Islet of Langerhans (tissue), 1 donor: ENCODE data around the gene SAMD4B.
"Not testable (repeated sequence)": the region's sequence is repeated elsewhere in the genome, so short reads cannot be mapped to it uniquely, and the experiment has no call there.

Experiments
- FAIRE-seq: peaks from one replicate; lab custom pipeline; 2011; peaks lifted over from hg19 to GRCh38; lab: Jason Lieb, UNC

SAMD4B gene

DNA sequence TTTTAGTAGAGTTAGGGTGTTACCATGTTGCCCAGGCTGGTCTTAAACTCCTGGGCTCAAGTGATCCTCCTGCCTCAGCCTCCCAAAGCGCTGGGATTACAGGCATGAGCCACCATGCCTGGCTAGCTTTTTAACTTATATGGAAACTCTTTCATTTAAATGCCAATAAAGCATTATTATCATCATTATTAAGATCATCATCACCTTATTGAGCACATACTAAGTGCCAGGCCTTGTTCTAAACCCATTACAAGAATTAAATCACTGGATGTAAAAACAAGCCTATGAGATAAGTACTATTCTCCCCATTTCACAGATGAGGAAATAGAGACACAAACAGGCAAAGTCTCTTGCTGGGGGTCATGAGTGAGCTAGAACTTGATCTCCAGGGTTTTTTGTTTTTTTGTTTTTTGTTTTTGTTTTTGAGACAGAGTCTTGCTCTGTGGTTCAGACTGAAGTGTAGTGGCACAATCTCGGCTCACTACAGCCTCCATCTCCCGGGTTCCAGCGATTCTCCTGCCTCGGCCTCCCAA, 7.7 kb upstream of the SAMD4B start:
- no peak for FAIRE-seq

DNA sequence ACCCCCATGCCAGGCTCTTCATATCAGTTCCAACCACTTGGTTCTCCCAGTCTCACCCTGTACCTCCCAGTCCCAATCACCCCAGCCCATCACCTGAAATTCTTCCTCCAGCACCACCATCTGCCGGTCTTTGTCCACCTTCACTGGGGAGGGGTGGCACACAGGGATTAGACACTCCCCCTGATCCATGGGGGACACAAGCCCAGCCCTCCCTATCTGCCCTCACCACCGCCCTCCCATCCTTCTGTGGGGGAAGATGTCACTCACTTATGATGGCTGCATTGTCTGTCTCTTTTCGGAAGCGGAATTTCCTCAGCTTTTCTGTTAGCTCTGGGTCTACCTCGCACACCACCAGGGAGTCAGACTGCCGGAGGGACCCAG, 7.1 kb upstream of the SAMD4B start:
- no peak for FAIRE-seq

DNA sequence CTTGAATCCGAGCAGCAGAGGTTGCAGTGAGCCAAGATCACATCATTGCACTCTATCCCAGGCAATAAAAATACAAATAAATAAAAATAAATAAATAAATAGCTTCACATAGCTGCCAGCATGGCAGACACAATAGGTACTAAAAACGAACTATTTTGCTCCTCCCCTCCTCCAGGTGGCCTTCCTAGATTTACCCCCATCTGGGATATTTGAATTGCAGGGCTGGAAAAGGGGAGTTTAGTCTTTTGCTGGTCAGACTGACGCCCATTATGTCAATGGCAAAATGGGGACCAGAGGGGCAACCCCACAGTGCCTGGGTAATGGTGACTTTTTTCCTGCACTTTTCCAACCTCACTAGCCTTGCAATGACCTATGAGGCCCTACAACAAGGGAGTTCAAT, 5.7 kb upstream of the SAMD4B start:
- no peak for FAIRE-seq

DNA sequence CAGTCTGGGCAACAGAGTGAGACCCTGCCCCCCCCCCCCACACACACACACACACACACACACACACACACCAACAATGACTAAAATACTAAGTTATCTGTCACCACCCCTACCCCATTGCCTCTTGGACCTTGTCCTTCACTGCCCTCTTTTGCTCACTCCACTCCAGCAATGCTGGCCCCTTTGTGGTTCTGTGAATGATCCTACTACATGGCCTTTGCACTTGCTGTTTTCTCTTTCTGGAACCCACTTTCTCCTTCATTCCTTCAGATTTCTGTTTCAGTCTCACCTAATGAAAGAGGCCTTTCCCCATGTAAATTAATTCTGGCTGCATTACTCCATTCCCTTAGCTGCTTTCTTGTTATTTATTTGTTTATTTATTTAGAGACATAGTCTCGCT, 2.5 kb upstream of the SAMD4B start:
- no peak for FAIRE-seq

DNA sequence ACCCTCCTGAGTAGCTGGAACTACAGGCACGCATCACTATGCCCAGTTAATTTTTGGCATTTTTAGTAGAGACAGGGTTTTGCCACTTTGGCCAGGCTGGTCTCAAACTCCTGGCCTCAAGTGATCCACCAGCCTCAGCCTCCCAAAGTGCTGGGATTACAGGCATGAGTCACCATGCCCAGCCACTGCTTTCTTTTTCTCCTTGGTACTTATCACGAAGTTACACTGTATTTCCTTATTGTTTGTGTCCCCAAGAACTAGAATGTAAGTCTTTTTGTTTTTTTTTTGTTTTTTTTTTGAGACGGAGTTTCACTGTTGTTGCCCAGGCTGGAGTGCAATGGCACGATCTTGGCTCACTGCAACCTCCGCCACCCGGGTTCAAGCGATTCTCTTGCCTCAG, 2.1 kb upstream of the SAMD4B start:
- not testable (repeated sequence) for FAIRE-seq

DNA sequence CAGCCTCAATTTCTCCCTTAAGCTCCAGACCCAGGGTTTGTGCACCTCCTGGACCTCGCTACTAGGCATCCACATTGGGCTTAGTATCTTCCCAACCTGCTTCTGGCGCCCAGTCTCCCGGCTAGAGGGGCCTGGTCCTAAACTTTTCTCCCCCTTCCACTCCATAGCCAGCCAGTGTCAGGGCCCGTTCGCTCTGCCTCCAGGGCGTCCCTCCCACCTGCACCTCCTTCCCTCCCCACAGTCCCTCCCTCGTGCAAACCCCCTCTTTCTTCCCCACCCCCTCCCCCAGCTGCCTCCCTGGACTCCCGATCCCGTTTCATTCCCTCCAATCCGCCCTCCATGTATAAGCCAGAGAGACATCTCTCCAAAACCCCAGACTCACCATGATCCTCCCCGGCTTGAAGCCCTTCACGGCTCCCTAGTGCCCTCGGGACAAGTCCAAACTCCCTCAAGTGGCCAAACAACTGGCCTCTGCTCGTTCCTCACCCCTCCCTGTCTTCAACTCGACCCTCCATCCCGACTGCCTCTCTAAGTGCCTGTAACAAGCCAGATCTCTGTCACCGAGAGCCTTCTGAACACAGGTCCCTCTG, 997 bp upstream of the SAMD4B start:
- FAIRE-seq: no peak

DNA sequence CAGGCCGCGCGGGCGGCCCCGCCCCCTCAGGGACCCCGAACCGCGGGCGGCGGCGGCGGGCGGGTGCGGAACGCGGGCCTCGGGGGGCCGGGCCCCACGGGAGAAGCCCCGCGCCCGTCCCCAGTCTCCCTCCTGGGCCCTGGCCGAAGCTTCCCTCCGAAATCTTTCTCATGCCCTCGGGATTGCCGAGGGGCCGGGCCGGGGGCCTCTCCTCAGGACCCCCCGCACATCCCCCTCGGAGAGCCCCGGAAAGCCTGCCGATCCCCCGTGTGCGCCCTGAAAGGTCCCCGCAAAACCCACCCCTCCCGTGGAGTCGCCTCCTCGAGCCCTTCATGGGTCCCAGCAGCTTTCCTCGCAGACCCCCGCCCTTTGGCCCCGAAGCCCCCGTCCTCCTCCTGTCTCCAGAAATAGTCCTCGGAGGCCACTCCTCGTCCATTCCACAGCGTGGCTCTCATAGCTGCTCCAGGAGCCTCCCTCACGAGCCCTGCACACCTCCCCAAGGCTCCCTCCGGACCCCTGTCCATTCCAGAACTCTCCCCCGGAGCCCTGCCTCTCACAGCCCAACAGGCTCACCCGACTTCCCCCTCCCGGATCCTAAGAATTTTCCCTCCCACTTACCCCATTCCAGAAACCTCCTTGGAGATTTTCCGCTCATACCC, 555 bp downstream of the SAMD4B start:
- FAIRE-seq: no peak

DNA sequence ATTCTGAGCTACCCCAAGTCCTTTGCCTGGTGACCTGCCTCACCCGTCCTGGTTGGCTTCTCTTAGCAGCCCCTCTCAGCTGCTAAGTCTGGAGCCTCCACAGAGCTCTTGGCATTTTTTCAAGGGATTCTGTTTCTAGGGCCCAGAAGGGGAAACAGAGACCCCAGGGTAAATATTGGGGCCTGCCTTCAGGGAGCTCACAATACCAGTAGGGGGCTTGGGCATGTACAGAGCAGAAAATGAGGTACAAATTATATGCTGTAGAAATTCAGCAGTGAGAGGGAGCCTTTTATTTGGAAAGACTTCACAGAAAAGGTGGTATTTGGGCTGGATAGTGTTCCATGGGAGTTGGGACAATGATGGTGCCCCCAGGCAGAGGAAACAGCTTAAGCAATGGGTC, 3.7 kb downstream of the SAMD4B start:
- no peak for FAIRE-seq

DNA sequence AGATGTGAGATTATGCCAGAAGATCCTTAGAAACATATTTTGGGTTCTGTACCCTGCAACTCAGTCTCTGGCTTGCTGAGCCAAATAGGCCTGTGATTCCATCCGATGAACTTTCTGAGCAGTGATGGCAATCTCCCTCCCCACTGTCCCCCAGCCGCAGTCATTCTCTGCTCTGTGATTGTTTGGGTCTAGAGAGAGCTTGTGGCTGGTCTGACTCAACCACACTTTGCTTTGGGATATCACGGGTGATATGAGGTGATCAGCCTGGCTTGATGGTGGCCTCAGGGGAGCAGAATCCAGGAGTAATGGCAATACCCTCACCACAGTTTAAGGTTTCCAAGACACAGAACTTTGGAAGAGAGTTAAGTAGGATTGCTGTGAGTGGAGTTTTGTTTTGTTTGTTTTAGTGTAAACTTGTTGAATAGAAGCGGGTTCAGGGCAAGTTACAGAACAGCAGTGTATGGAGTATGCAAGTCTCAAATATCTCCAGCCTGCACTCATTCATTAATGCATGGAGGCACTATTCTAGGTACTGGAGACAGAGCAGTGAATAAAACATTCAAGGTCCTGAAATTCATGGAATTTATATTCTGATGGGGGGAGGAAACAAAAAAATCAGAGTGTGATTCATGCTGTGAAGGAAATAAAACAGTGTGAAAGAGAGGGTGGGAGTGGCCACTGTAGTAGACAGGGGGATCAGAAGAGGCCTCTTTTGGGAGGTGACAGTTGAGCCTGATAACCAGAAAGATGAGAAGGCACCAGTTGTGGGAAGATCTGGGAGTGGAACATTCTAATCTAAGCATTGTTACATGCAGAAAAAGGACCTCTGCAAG, 5.3 kb downstream of the SAMD4B start:
- no peak for FAIRE-seq

DNA sequence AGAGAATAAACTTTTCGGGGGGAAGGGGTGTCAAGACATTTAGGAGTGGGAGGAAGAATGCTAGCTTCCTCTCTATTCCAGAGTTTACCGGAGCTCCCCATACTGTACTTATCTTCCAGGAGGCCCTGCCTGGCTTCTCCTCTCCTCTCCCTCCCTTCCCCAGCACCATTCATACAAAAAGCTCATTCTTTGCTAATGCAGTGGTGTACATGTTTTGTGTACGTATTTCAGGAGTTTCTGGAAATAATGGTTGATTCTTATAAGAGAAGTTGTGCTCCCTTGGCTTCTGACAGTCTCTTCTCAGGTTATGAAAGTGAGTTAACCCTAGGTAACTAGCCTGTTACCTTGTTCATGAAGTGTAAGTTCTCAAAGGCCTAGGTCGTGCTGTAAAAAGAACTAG, 7.1 kb downstream of the SAMD4B start:
- no peak for FAIRE-seq

DNA sequence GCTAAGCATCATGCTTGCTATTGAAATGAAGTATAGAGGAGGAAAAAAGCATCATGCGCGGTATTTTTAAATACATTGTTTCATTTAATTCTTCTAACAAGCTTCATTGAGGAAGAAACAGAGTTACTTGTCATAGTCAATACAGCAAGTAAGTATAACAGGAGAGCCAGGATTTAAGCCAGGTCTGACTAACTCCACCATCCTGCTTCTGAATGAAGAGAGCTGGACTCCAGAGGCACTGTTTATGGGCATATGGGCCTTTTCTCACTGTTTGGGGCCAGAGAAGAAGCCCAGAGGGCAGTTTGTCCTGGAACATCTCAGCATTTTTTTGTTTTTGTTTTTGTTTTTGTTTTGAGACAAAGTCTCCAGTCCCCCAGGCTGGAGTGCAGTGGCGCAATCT, 7.9 kb downstream of the SAMD4B start:
- no peak for FAIRE-seq

DNA sequence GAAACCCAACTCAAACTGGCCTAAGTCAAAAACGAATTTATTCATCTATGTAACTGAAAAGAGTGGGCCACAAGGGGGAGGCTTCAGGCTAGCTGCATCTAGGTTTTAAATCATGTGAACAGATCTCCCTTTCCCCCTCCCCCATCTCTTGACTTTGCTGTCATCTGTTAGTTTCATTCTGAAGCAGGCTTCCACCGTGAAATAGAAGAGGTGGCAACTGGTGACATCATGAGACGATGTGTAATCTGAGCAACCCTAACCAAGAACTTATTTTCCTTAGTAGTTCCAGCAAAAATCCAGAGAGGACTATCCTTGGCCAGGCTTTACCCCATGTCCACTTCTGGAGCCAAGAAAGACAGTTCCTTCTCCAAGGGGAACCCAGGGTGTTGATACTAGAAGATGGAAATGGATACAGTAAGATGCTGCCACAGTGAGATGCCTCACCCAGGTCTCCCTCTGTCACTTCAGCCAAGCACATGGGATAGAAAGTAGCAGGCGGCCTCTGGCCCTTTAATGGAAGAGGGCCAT, 9.4 kb downstream of the SAMD4B start:
- FAIRE-seq: no peak

DNA sequence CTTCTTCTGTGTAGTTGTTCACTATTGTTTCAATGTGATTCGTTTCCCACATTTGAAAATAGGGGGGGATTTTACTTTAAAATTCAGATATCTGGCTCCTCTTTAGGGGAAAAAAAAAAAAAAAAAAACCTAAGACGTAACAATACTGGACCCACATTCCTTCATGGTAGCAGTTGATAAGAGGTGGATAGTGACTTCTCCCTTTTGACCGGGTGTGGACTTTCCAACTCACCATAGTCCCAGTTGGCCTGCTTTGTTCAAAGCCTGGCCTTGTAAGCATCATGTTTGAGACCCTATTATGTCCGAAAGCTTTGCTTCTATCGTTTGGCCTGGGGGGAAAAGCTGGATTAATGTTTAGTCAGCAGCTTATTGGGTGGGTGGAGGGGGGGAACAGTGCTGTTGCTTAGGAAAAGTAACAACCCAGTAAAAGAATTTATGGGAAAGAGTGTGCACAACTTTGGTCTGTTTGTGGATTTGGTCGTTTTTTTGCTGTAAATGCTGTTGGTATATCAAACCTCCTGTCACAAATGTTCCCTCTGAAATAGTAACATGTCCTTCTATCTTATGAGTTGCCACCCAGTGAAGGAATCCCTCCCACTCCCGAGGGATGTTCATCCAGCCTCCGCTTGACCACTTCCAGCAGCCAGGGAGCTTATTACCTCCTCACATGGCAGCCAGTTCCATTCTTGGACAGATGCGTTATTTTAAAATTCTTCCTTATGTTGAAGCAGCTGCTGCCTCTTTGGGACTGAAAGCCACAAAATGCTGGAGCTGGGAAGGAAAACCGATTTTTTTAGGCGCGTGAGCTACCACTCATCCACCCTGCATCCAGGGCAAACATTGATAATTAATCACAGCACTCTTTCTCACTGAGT, 10.4 kb downstream of the SAMD4B start:
- no peak for FAIRE-seq

DNA sequence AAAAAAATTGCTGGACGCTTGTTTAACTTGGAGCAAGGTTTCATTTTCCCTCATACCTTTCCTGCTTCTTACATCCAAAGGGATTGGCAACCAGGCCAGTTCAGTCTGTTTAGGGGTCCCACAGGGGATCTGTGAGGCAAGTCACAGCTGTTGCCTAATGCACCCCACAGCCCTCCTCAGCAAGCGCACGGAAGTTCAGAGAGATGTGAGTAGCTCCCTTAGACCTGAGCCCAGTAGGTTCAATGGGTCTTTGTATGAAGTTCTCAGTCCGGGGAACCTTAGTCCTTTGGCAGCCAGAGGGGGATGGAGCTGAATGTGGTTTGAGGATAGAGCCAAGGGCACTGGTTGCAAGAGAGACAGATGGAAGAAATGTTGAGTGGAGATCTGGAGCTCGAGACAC, 13.0 kb downstream of the SAMD4B start:
- FAIRE-seq: no peak

DNA sequence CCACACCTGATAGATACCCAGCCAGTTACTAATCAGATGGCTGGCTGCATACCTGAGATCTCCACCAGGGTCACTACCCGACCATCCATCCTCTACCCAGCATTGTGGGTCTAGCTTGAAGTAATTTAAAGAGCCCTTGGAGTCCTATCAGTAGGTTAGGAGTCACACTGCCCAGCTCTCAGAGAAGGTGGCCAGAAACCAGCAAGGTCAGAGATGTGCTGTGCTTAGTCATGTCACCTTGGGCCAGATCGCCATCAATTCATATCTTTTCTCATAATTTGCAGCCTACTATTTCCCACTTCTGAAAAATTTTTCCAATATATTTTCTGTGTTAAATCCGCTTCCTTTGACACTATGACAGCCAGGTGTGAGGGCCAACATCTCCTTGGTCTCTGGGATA, 13.9 kb downstream of the SAMD4B start:
- FAIRE-seq: no peak

DNA sequence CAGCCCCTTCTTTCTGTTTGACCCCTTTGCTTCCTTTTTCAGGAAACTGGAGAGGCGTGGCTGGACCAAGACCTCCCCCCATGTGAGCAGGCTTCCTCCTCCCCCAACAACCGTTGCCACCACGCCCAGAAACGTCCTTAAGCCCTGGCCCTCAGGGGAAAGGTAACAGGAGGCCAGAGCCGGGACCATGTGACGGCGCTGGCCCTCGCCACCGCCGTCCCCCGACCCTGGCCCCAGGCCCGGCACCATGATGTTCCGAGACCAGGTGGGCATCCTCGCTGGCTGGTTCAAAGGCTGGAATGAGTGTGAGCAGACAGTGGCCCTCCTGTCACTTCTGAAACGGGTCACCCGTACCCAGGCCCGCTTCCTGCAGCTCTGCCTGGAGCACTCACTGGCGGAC, 14.4 kb downstream of the SAMD4B start:
- FAIRE-seq: no peak

DNA sequence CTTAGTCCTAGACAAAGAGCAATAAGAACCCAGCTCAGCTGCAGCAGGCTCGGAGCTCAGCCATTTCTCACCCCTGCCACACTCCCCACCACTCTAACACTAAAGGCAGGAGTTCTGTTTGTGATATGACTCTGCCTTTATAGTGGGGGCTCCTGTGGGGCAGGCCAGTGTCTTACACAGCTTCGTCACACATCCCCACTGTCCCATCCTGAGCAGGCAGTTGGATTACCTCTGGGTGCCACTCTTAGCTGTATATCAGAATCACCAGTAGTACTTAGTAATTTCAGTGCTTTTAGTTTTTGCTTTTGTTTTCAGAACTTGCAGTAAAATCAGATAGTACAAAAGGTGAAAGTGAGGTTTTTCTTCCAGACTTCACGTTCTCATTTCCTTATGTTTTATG, 16.8 kb downstream of the SAMD4B start:
- no peak for FAIRE-seq

DNA sequence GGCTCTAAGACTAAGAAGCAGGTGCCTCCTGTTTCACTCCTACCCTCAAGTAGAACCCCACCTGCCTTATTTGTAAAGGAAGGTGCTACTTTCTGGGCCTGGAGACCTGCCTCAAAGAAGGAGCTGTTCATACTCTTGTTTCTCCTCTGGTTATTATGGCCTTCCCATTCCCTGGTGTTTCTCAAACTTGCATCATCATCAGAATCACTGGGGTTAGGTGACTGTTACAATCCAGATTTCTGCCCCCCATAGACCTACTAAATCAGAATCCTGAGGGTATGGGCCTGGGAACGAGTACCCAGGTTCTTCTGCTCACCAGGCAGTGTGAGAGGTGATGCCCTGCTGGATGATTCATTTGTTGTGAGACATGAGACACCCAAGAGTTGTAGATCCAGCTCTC, 18.4 kb downstream of the SAMD4B start:
- FAIRE-seq: no peak

DNA sequence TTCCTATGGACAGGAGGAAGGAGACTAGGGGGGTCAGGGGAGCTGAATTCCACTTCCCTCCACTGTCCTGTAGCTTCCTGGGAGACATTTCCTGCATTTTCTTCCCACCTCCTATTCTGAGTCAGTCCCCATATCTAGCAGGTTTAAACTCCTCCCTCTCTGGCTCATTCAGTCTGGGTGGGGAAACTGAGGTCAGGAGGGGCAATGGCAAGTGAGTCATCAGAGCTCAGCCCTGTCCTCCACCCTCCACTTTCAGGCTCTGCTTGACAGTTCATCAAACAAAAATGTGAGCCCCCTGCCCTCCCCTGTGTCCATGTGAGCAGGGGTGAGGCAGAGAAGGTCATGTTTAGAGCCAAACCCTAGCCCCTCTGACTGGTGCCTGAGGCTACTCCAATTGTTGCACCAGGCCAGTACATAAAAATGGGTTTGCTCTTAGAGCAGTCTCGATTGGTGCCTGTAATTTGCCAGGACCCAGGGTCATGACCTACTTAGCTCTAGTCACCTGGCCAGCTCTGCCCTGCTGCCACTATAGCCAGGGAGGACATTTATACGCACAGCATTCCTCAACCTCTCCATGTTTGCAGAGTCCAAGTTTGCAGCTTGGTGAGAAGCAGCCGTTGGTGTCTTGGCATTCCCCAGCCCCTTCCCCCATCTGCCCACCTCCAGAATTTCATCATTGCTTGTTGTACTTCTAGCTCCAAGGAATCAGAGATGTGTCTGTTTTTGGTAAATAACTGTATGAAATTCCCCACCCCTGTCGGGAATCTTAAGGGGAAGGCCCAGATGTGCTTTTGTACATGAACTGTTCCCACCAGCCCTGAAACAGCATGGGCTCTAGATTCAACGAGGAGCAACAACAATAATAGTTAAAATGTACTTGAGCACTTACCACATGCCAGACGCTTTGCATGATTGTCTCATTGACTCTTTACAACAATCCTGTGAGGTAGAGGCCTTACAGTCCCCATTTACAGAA, 20.7 kb downstream of the SAMD4B start:
- FAIRE-seq: no peak

DNA sequence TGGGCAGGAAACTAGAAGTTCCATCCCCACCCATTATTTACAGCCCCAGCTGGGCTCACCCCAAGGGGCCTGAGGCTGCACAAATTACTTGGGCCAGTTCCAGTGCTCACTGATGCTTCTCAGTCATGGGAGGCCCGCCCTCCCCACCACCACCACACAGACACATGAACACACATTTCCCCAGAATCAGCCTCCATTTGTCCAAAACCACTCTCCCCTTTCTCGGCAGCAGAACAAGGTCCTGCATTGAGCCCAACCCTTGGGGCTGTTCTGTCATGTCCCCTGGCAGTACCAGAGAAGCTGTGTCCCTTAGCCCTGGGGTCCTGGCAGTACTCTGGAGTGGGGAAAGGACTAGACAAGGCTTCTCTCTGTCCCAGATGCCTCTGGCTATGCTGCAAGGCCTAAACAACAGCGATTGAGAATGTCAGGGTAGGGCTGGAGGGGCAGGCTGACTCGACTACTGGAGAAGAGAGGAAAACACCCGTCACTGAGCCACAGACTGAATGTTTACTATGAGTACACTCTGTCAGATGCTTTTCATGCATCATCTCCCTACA, 21.8 kb downstream of the SAMD4B start:
- FAIRE-seq: no peak

DNA sequence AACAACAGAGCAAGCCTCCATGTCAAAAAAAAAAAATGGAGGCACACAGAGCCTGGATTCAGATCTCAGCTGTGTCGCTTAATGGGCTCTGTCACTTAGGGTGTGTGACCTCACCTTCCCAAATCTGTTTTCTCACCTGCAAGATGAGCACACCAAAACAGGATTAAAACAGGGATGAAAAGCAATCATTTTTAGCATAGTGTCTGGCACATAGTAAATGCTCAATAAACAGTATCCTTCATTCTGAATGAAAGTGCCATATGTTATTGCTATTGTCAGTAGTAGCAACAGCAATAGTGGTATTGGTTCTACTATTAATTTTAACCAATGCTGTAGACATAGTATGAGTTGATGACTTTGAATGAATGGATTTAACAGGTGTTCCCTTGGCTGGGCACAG, 23.3 kb downstream of the SAMD4B start:
- no peak for FAIRE-seq
